ENCODE measurements around the gene TMEM94.
A peak's percentile ranks its signal among the peaks of the same experiment; 100 is the strongest.
"Not testable (repeated sequence)": the region's sequence is repeated elsewhere in the genome, so short reads cannot be mapped to it uniquely, and the experiment has no call there.

The TMEM94 gene

DNA sequence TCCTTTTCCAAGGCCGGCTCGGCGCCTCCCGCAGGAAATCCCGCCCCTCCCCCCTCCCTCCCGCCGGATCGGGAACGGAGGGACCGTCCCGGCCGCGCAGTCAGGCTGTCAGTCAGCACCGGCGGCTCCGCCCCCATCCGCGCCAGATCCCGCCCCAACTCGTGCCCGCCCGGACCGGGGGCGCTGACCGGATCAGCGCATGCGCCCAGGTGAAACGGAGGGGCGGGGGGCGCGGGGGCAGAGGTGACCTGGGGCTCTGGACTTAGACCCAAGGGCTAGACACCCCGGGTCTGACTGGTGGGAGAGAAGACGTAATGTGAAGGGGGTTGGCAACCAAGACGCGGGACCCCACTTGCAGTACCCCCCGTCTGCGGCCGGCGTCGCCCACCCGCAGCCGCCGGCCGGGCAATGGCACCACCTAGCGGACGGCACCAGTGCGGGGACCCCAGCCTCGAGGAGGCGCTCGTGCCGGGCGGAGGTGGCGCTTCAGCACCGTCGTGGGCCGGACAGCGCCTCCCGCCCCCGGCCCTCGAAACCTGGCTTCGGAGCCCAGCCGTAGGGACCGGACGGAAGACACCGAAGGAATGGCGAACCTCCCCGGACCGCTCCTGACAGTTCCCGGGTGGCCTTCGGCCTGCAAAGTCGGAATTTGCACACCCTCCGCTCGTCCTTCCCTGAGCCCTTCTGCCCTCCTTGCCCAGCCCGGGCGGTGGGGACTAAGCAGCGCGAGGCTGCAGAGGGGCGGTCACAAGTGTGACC, 59.2 kb downstream of the TMEM94 start, which contains the start of gene CASKIN2:
Gene CASKIN2, minus strand, starts transcription at position 42 of the 759 bp plus-strand sequence. CDS start 1,733 bp downstream, outside the sequence.
- peaks cover 26% of the 10 kb centered on the region for H3K4me1 ChIP-seq (ENCODE audit: control insufficient read depth, insufficient read depth, low read length)
- no peaks in the 10 kb centered on the region for H3K36me3 ChIP-seq (ENCODE audit: control insufficient read depth, insufficient read depth, low read length, severe bottlenecking)
- peak within 1 kb of the TSS; percentile 91 for H3K4me3 ChIP-seq (ENCODE audit: low read length)
- peak within 1 kb of the TSS; percentile 88 for H3K9ac ChIP-seq (ENCODE audit: low read length)
- no peaks in the 10 kb centered on the region for H3K9me3 ChIP-seq (ENCODE audit: control insufficient read depth, low read length)
- H3K27me3 ChIP-seq (replicated peaks; ENCODE audit: control insufficient read depth, insufficient read depth, low read length), result no peaks in the 10 kb centered on the region
- DNase-seq (ENCODE audit: low read depth), result peak; percentile 97

DNA sequence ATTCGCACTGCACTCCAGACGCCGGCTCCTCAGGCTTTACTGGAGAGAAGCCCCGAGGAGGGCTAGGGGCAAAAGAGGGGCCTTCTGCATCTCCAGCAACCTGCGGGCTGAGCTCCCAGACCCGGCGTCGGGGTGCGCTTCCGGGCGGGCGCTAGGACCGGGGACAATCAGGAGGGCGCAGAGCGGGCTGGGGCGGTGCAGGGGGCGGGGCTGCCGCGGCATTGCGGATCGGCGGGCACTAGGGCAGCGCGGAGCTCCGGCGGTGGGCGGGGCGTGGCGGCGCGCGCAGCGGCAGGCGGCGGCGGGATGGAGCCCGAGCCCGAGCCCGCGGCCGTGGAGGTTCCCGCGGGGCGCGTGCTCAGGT, 59.8 kb downstream of the TMEM94 start, which contains the start of gene TSEN54:
Gene TSEN54, plus strand, starts transcription at position 274 of the 364 bp plus-strand sequence. Its CDS starts 33 bp downstream, at position 307.
- H3K9ac ChIP-seq (ENCODE audit: low read length), result peak within 1 kb of the TSS; percentile 88
- no peaks in the 10 kb centered on the region for H3K9me3 ChIP-seq (ENCODE audit: control insufficient read depth, low read length)
- peak within 1 kb of the TSS; percentile 91 for H3K4me3 ChIP-seq (ENCODE audit: low read length)
- no peaks in the 10 kb centered on the region for H3K36me3 ChIP-seq (ENCODE audit: control insufficient read depth, insufficient read depth, low read length, severe bottlenecking)
- peak; percentile 94 for DNase-seq (ENCODE audit: low read depth)
- H3K27me3 ChIP-seq (replicated peaks; ENCODE audit: control insufficient read depth, insufficient read depth, low read length), result no peaks in the 10 kb centered on the region
- peaks cover 26% of the 10 kb centered on the region for H3K4me1 ChIP-seq (ENCODE audit: control insufficient read depth, insufficient read depth, low read length)

DNA sequence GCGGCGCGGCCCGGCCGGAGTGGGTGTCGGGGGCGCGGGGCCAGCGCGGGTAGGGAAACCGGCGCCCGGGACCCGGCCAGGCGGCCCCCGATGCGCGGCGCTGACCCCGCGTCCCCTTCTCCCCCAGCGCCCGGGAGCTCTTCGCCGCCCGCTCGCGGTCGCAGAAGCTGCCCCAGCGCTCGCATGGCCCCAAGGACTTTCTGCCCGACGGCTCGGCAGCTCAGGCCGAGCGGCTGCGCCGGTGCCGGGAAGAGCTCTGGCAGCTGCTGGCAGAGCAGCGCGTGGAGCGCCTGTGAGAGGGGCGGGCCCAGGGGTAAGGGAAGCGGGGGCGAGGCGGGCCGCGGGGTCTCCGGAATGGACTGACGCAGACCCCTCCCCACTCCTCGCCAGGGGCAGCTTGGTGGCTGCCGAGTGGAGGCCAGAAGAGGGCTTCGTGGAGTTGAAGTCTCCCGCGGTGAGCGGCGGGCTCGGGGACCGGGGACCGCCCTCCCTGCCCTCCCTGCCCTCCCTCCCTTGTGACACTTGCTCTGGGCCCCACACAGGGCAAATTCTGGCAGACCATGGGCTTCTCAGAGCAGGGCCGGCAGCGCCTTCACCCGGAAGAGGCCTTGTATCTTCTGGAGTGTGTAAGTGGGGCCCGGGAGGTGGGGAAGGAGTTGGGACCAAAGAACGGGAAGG, 60.3 kb downstream of the TMEM94 start:
- Histone ChIP-seq H3K36me3 (ENCODE audit: control insufficient read depth, insufficient read depth, low read length, severe bottlenecking) (no peaks in the 10 kb centered on the region), H3K9me3 (ENCODE audit: control insufficient read depth, low read length) (no peaks in the 10 kb centered on the region), H3K4me1 (ENCODE audit: control insufficient read depth, insufficient read depth, low read length) (peaks cover 23% of the 10 kb centered on the region), H3K9ac (ENCODE audit: low read length) (peak overlapping the region; percentile 82), H3K4me3 (ENCODE audit: low read length) (peak overlapping the region; percentile 91), H3K27me3 (replicated peaks; ENCODE audit: control insufficient read depth, insufficient read depth, low read length) (no peaks in the 10 kb centered on the region)
- DNase-seq (ENCODE audit: low read depth), result peak; percentile 62

DNA sequence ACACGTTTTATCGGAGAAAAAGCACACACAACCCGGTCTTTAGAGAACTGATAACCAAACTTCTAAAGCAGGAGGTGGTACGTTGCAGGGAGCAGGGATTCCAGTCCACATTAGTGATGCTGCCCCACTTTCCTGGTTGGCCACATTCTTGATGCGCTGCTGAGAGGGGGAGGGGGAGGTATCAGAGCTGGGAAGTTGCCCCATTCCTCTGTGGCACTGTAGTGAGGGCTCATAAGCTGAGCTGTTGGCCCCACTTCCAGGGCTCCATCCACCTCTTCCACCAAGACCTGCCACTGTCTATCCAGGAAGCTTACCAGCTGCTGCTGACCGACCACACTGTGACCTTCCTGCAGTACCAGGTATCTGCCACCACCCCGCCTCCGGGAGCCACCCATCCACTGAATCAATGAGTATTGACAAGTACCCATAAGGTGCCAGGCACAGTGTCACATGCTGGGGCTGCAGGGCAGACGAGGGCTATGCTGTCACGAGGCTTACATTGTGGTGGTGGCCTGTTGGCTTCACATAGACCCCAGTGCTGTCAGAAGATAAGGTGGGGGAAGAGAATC, 60.9 kb downstream of the TMEM94 start:
- Histone ChIP-seq H3K9me3 (ENCODE audit: control insufficient read depth, low read length) (no peaks in the 10 kb centered on the region), H3K4me1 (ENCODE audit: control insufficient read depth, insufficient read depth, low read length) (peaks cover 23% of the 10 kb centered on the region), H3K36me3 (ENCODE audit: control insufficient read depth, insufficient read depth, low read length, severe bottlenecking) (no peaks in the 10 kb centered on the region), H3K4me3 (ENCODE audit: low read length) (peak overlapping the region; percentile 91), H3K27me3 (replicated peaks; ENCODE audit: control insufficient read depth, insufficient read depth, low read length) (no peaks in the 10 kb centered on the region), H3K9ac (ENCODE audit: low read length) (peak overlapping the region; percentile 82)
- DNase-seq (ENCODE audit: low read depth), result no peak

DNA sequence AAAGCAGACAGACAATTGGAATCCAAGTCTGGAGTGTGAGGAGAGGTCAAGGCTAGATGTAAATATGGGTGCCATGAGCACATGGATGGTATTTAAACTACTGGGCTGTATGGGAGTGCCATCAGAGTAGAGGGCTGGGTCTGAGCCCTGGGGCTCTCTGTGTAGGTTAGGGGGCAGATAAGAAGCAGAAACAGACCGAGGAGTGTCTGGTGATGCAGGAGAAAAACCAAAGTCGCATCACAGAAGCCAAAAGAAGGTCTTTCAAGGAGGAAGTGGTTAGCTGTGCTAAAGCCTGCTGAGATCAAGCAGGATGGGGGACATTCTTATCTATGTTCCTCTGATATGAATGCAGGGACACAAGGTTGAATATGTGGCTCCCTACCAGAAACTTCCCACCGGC, 61.8 kb downstream of the TMEM94 start:
- DNase-seq (ENCODE audit: low read depth), result no peak
- Histone ChIP-seq H3K4me3 (ENCODE audit: low read length) (no peak overlapping the region), H3K9ac (ENCODE audit: low read length) (no peak overlapping the region), H3K36me3 (ENCODE audit: control insufficient read depth, insufficient read depth, low read length, severe bottlenecking) (no peaks in the 10 kb centered on the region), H3K9me3 (ENCODE audit: control insufficient read depth, low read length) (no peaks in the 10 kb centered on the region), H3K4me1 (ENCODE audit: control insufficient read depth, insufficient read depth, low read length) (peaks cover 19% of the 10 kb centered on the region), H3K27me3 (replicated peaks; ENCODE audit: control insufficient read depth, insufficient read depth, low read length) (no peaks in the 10 kb centered on the region)

DNA sequence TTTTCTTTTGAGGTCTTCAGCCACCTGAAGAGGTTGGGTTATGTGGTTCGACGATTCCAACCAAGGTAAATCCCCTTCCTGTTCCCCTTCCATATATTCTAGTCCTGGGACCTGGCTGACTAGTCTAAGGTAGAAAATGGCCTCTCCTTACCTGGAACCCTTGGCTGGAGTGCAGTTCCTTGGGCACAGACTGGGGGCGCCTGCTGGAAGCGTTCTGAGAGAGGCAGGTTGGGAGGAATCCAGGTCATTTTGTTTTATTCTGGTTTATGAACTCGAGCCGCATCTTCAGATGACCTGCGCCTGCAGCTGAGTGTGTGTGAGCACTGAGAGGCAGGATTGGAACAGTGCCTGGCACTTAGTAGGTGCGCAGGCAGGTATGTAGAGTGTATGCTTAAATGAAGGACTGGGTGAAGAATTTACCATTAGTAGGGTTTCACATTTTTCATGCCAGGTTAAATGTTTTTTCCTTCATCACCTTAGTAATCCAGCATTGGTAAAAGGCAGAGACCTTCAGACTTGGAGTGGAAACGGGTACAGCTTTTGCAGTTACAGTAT, 62.6 kb downstream of the TMEM94 start:
- no peak for DNase-seq (ENCODE audit: low read depth)
- no peak overlapping the region for H3K4me3 ChIP-seq (ENCODE audit: low read length)
- no peaks in the 10 kb centered on the region for H3K9me3 ChIP-seq (ENCODE audit: control insufficient read depth, low read length)
- H3K36me3 ChIP-seq (ENCODE audit: control insufficient read depth, insufficient read depth, low read length, severe bottlenecking), result no peaks in the 10 kb centered on the region
- H3K27me3 ChIP-seq (replicated peaks; ENCODE audit: control insufficient read depth, insufficient read depth, low read length), result no peaks in the 10 kb centered on the region
- no peak overlapping the region for H3K9ac ChIP-seq (ENCODE audit: low read length)
- H3K4me1 ChIP-seq (ENCODE audit: control insufficient read depth, insufficient read depth, low read length), result peaks cover 13% of the 10 kb centered on the region

DNA sequence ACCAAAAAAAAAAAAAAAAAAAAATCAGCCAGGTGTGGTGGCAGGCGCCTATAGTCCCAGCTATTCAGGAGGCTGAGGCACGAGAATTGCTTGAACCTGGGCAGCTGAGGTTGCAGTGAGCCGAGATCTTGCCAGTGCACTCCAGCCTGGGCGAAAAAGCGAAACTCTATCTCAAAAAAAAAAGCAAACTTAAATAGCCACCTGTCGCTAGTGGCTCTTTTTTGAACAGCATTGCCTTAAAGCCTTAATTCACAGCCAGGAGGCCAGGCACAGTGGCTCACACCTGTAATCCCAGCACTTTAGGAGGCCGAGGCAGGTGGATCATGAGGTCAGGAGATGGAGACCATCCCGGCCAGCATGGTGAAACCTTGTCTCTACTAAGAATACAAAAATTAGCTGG, 64.0 kb downstream of the TMEM94 start:
- not testable (repeated sequence) for H3K36me3 ChIP-seq (ENCODE audit: control insufficient read depth, insufficient read depth, low read length, severe bottlenecking); H3K9ac ChIP-seq (ENCODE audit: low read length)

DNA sequence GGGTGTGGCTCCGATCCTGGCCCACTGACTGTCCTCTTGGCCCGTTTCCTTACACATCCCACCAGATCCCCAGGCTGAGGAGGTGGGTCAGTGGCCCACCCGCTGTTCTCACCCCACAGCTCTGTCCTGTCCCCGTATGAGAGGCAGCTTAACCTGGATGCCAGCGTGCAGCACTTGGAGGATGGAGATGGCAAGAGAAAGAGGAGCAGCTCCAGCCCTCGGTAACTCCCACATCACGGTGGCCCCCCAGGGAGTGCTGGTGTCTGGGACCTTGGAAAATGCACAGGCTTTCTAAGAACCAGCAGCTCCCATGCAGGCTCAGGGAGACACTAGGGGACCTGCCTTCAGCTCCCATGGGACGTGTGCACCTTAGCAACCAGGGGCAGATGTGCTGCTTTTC, 64.9 kb downstream of the TMEM94 start:
- H3K4me3 ChIP-seq (ENCODE audit: low read length), result no peak overlapping the region
- H3K9ac ChIP-seq (ENCODE audit: low read length), result no peak overlapping the region
- H3K36me3 ChIP-seq (ENCODE audit: control insufficient read depth, insufficient read depth, low read length, severe bottlenecking), result no peaks in the 10 kb centered on the region

More for the DNA sequence above, 64.0 kb downstream of the TMEM94 start:
- H3K27me3 ChIP-seq (replicated peaks; ENCODE audit: control insufficient read depth, insufficient read depth, low read length); H3K4me1 ChIP-seq (ENCODE audit: control insufficient read depth, insufficient read depth, low read length); DNase-seq (ENCODE audit: low read depth); H3K4me3 ChIP-seq (ENCODE audit: low read length); H3K9me3 ChIP-seq (ENCODE audit: control insufficient read depth, low read length): not testable (repeated sequence)

DNA sequence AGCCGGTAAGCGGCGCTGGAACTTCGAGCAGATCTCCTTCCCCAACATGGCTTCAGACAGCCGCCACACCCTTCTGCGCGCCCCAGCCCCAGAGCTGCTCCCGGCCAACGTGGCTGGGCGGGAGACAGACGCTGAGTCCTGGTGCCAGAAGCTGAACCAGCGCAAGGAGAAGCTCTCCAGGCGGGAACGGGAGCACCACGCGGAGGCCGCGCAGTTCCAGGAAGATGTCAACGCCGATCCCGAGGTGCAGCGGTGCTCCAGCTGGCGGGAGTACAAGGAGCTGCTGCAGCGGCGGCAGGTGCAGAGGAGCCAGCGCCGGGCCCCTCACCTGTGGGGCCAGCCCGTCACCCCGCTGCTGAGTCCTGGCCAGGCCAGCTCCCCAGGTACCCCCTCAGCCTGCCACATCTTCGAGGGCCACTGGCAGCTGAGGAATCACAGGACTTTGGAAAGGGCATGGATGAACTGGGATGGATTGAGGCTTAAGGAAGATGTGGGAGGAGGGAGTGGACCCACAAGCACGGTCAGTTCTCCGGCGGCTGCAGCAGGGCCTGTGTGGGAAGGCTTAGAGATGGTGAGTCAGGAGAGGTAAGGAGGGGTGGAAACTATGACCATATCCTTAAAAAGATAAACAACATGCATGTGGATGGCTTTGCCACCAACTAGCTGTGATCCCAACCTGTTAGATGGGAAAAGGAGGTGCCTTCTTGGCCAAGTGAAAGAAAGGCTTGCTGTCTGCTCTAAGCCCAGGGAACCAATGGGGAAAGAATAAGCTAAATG, 65.7 kb downstream of the TMEM94 start:
- no peaks in the 10 kb centered on the region for H3K9me3 ChIP-seq (ENCODE audit: control insufficient read depth, low read length)
- DNase-seq (ENCODE audit: low read depth), result no peak
- peaks cover 14% of the 10 kb centered on the region for H3K27me3 ChIP-seq (replicated peaks; ENCODE audit: control insufficient read depth, insufficient read depth, low read length)
- peaks cover 9% of the 10 kb centered on the region for H3K4me1 ChIP-seq (ENCODE audit: control insufficient read depth, insufficient read depth, low read length)
- H3K4me3 ChIP-seq (ENCODE audit: low read length), result no peak overlapping the region
- H3K36me3 ChIP-seq (ENCODE audit: control insufficient read depth, insufficient read depth, low read length, severe bottlenecking), result no peaks in the 10 kb centered on the region
- no peak overlapping the region for H3K9ac ChIP-seq (ENCODE audit: low read length)

More for the DNA sequence above, 64.9 kb downstream of the TMEM94 start:
- Histone ChIP-seq H3K4me1 (ENCODE audit: control insufficient read depth, insufficient read depth, low read length) (peaks cover 8% of the 10 kb centered on the region), H3K27me3 (replicated peaks; ENCODE audit: control insufficient read depth, insufficient read depth, low read length) (peaks cover 6% of the 10 kb centered on the region), H3K9me3 (ENCODE audit: control insufficient read depth, low read length) (no peaks in the 10 kb centered on the region)
- no peak for DNase-seq (ENCODE audit: low read depth)

DNA sequence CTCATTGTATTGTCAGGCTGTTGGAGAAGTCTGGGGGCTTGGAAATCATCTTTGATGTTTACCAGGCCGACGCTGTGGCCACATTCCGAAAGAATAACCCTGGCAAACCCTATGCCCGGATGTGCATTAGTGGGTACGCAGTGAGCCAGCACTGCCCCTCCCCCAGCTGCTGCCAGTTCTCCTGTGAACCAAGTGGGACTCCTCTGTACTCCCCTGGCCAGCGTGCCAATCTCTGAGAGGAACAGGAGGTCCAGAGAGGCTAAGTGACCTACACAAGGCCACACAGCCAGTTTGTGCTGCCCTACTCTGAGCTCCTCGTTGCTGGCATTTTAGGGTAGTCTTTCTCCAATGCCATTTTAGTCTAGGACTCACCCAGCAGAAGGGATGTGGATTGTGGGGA, 67.2 kb downstream of the TMEM94 start:
- no peak overlapping the region for H3K9ac ChIP-seq (ENCODE audit: low read length)
- H3K4me3 ChIP-seq (ENCODE audit: low read length), result no peak overlapping the region
- no peak for DNase-seq (ENCODE audit: low read depth)
- peaks cover 4% of the 10 kb centered on the region for H3K4me1 ChIP-seq (ENCODE audit: control insufficient read depth, insufficient read depth, low read length)
- no peaks in the 10 kb centered on the region for H3K9me3 ChIP-seq (ENCODE audit: control insufficient read depth, low read length)
- no peaks in the 10 kb centered on the region for H3K36me3 ChIP-seq (ENCODE audit: control insufficient read depth, insufficient read depth, low read length, severe bottlenecking)
- H3K27me3 ChIP-seq (replicated peaks; ENCODE audit: control insufficient read depth, insufficient read depth, low read length), result peaks cover 21% of the 10 kb centered on the region
